Jurkat, Clone E6-1 (cell line): Measurements from ENCODE around the gene EFHB.
"Not testable (repeated sequence)": the region's sequence is repeated elsewhere in the genome, so short reads cannot be mapped to it uniquely, and the experiment has no call there.

Source experiments
- DNase-seq: peaks from one replicate; pipeline ENCODE4 v3.0.0-alpha.2; 2011; ENCODE audit warnings: low read depth, low spot score
- H3K4me3 ChIP-seq: 2 replicates; pipeline ENCODE4 v1.5.1; 2011; ENCODE audit warnings: mild to moderate bottlenecking, low read length, control low read depth, moderate library complexity

EFHB gene

DNA sequence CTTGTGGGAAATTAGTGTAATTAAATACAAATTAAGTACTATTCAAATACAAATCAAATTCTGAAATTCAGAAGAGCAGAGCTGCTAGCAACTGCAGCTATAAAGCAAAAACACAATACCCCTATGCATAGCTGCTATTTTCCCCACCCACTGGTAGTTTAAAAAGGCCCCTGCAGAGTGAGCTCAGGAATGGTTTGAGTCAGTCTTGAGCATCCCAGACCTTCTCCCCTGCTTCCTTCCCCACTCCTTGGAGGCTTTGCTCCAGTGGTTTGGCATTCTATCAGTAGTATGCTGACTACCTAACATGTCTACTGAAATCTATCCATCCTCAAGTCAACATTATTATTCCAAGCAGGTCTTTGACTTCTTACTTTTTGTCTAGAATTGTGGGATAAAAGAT lies 53.0 kb downstream of the EFHB start:
- no peak for DNase-seq
- H3K4me3 ChIP-seq, result no peak overlapping the region

DNA sequence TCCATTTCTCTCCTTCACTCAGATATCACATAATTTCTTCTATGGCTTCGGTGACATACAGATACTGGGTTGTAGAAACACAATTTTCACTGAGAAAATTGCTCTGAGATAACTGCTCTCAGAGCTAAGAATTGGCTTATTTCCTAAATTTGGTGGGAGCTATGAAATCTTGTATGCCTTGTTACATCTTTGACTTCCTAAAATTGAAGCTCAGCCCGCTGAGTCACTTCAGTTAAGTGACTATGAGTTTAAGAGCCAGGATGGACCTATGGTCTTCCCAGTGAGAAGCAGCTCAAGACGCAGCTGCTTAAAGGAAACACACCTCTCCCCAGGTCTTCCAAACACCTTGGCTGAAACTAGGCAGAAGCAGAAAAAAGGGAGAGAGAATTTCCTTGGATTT lies 56.4 kb downstream of the EFHB start:
- DNase-seq, result no peak
- H3K4me3 ChIP-seq, result no peak overlapping the region

DNA sequence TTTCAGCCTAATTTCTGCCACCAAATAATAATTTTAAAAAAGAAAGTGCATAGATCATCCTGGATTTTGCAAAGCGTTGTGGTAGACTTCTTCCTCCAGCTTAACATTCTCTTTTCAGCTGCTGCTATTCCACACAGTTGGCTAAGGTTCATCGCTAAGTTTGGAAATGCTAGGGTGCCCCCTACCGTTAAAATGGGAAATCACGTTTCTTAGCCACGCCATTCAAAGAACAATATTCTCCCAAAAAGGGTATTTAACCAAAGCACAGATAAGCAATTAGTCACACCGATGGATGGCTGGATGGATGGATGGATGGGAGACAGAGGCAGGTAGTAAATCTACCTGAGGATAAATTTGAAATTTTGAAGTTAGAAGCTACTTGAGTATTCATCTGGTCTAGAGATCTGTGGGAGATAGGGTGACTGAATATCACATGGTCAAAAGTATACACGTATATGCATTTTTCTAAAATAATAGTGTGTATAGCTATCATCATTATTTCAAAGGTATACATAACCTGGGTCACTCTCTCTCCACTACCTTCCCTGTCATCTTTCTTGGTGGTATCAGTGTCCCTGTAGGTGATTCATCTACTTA lies 67.2 kb downstream of the EFHB start:
- H3K4me3 ChIP-seq, result no peak overlapping the region
- DNase-seq, result peak; percentile 45

DNA sequence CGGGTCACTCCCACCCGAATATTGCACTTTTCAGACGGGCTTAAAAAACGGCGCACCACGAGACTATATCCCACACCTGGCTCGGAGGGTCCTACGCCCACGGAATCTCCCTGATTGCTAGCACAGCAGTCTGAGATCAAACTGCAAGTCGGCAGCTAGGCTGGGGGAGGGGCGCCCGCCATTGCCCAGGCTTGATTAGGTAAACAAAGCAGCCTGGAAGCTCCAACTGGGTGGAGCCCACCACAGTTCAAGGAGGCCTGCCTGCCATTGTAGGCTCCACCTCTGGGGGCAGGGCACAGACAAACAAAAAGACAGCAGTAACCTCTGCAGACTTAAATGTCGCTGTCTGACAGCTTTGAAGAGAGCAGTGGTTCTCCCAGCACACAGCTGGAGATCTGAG lies 78.7 kb downstream of the EFHB start:
- not testable (repeated sequence) for H3K4me3 ChIP-seq, DNase-seq

DNA sequence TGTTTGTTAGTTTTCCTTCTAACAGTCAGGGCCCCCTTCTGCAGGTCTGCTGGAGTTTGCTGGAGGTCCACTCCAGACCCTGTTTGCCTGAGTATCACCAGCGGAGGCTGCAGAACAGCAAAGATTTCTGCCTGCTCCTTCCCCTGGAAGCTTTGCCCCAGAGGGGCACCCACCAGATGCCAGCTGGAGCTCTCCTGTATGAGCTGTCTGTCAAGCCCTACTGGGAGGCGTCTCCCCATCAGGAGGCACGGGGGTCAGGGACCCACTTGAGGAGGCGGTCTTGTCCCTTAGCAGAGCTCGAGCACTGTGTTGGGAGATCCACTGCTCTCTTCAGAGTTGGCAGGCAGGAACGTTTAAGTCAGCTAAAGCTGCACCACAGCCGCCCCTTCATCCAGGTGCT lies 87.4 kb downstream of the EFHB start:
- not testable (repeated sequence) for H3K4me3 ChIP-seq, DNase-seq
